NOMO-1 treated with DMSO at 0.1 percent for 48 hours (cell line): ENCODE results near the gene NHLH1.

Experiments used
- DNase-seq: peaks from one replicate; lab custom pipeline; 2025; ENCODE audit not compliant: unreplicated experiment; lab: John Stamatoyannopoulos, UW

Gene NHLH1

GRCh38 chr1:160409486-160409885 is 42.6 kb downstream of the NHLH1 start:
- no peak for DNase-seq

GRCh38 chr1:160410406-160411005 is 43.6 kb downstream of the NHLH1 start:
- no peak for DNase-seq

- no peak for DNase-seq
These were observed 44.6 kb downstream of the NHLH1 start for GRCh38 chr1:160411271-160412027.

GRCh38 chr1:160412028-160412362 is 45.1 kb downstream of the NHLH1 start:
- no peak for DNase-seq

- DNase-seq = no peak
These were observed 46.8 kb downstream of the NHLH1 start for GRCh38 chr1:160413716-160414115.

GRCh38 chr1:160414881-160415280 is 48.0 kb downstream of the NHLH1 start:
- DNase-seq = no peak

GRCh38 chr1:160415696-160416290 is 48.9 kb downstream of the NHLH1 start:
- no peak for DNase-seq

GRCh38 chr1:160416369-160416768 is 49.5 kb downstream of the NHLH1 start:
- no peak for DNase-seq

GRCh38 chr1:160418483-160418882 is 51.6 kb downstream of the NHLH1 start:
- DNase-seq = no peak

GRCh38 chr1:160419150-160419837 is 52.4 kb downstream of the NHLH1 start:
- no peak for DNase-seq

- DNase-seq = no peak
These were observed 52.9 kb downstream of the NHLH1 start for GRCh38 chr1:160419838-160420169.

GRCh38 chr1:160420881-160421842 is 54.3 kb downstream of the NHLH1 start:
- DNase-seq = no peak

GRCh38 chr1:160421881-160422280 is 55.0 kb downstream of the NHLH1 start:
- no peak for DNase-seq
